ENCODE data around the gene ZNF57. TPM values are rescaled to one million over a fixed set of nuclear protein-coding genes. Genes with fewer than 3 reads are reported as not detected.

Gene ZNF57
- total RNA-seq, 1 donor from 2014 or later: not detected

DNA sequence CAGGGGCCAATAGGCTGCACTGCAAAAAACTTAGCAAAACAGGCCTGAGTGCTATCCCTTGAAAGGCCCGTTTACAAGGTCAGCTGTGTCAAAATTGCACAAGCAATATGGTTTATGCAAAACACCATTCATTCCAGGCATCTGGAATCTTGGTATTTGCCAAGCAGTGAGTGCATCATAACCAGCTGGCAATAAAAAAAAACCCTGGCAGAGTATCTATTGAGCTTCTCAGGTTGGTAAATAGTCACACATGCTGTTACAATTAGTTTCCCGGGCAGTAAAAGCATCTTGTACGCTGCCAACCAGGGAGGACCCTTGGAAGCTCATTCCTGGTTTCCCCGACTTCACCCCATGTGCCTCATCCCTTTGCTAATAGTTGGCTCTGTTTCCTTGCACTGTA lies 22.8 kb downstream of the ZNF57 start:
- H3K9me3 Mint-ChIP-seq (ENCODE audit: unreplicated experiment): peaks cover 14% of the 10 kb centered on the region
- H3K4me1 Mint-ChIP-seq (ENCODE audit: low read depth, unreplicated experiment): no peaks in the 10 kb centered on the region
- H3K27ac Mint-ChIP-seq (ENCODE audit: unreplicated experiment): no peak overlapping the region
- no peak overlapping the region for H3K4me3 Mint-ChIP-seq (ENCODE audit: unreplicated experiment)
- H3K27me3 Mint-ChIP-seq (ENCODE audit: low read depth, unreplicated experiment): peaks cover 9% of the 10 kb centered on the region
- peak; percentile 20 for DNase-seq (ENCODE audit: low read depth)
- Histone ChIP-seq H3K27ac (ENCODE audit: low read depth, low read length) (no peak overlapping the region), H3K9me3 (ENCODE audit: insufficient read depth, low read depth, low read length) (peaks cover 13% of the 10 kb centered on the region), H4K20me1 (ENCODE audit: insufficient read depth, low read length) (no peaks in the 10 kb centered on the region), H3K36me3 (ENCODE audit: insufficient read depth, low read length) (no peaks in the 10 kb centered on the region), H3K4me3 (ENCODE audit: insufficient read depth, low read depth, low read length) (no peak overlapping the region), H3K4me2 (ENCODE audit: low read length) (no peak overlapping the region), H3K27me3 (ENCODE audit: insufficient read depth, low read length) (no peaks in the 10 kb centered on the region), H3K9ac (ENCODE audit: low read length) (no peak overlapping the region), H3K4me1 (ENCODE audit: insufficient read depth, low read length) (no peaks in the 10 kb centered on the region), H2AFZ (ENCODE audit: low read depth, low read length) (no peak overlapping the region), H3K79me2 (ENCODE audit: insufficient read depth, low read length) (no peaks in the 10 kb centered on the region)
- TF ChIP-seq, protein P1, sequence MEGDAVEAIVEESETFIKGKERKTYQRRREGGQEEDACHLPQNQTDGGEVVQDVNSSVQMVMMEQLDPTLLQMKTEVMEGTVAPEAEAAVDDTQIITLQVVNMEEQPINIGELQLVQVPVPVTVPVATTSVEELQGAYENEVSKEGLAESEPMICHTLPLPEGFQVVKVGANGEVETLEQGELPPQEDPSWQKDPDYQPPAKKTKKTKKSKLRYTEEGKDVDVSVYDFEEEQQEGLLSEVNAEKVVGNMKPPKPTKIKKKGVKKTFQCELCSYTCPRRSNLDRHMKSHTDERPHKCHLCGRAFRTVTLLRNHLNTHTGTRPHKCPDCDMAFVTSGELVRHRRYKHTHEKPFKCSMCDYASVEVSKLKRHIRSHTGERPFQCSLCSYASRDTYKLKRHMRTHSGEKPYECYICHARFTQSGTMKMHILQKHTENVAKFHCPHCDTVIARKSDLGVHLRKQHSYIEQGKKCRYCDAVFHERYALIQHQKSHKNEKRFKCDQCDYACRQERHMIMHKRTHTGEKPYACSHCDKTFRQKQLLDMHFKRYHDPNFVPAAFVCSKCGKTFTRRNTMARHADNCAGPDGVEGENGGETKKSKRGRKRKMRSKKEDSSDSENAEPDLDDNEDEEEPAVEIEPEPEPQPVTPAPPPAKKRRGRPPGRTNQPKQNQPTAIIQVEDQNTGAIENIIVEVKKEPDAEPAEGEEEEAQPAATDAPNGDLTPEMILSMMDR (IDR thresholded peaks at IDR 0.05; ENCODE audit: insufficient read depth, low read depth, low read length): no peak
- no peak for TF ChIP-seq EZH2 (IDR thresholded peaks at IDR 0.05; ENCODE audit: insufficient read depth, low read length)
- H3K36me3 Mint-ChIP-seq (ENCODE audit: low read depth, unreplicated experiment): no peaks in the 10 kb centered on the region
- no peak for FAIRE-seq

DNA sequence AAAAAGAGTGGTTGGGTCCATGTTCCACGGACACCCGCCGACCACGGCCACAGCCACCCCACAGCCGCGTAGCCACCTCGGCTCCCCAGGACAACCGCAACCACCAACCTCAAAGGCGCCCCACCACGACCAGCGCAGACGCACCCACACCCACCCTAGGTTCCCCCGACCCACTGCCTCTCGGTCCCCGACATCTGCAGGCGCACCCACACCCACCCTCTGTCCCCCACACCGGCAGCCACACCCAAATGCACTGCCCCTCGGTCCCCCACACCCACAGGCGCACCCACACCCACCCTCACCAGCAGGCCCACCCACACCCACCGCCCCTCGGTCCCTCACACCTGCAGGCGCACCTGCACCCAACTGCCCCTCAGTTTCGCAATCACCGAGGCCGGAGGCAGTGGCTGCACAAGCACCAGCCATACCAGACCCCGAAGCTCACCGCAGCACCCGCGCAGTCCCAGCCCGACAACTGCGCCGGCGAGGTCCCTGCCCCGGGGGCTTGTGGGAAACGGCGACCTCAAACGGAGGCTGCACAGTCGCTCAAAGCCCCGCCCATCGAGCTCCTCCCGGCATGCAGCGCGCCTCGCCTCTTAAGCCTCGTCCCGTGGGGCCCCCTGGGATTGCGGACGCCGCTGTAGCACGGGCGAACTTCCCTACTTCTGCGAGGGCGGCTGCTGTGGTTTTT lies 25.8 kb downstream of the ZNF57 start:
- no peaks in the 10 kb centered on the region for H4K20me1 ChIP-seq (ENCODE audit: insufficient read depth, low read length)
- H3K9ac ChIP-seq (ENCODE audit: low read length): no peak overlapping the region
- no peaks in the 10 kb centered on the region for H3K79me2 ChIP-seq (ENCODE audit: insufficient read depth, low read length)
- H3K4me2 ChIP-seq (ENCODE audit: low read length): no peak overlapping the region
- H3K4me1 Mint-ChIP-seq (ENCODE audit: low read depth, unreplicated experiment): no peaks in the 10 kb centered on the region
- H3K27ac ChIP-seq (ENCODE audit: low read depth, low read length): no peak overlapping the region
- H3K4me3 Mint-ChIP-seq (ENCODE audit: unreplicated experiment): no peak overlapping the region
- H3K27me3 ChIP-seq (ENCODE audit: insufficient read depth, low read length): no peaks in the 10 kb centered on the region
- no peaks in the 10 kb centered on the region for H3K9me3 ChIP-seq (ENCODE audit: insufficient read depth, low read depth, low read length)
- H3K4me3 ChIP-seq (ENCODE audit: insufficient read depth, low read depth, low read length): no peak overlapping the region
- H3K36me3 ChIP-seq (ENCODE audit: insufficient read depth, low read length): no peaks in the 10 kb centered on the region
- DNase-seq (ENCODE audit: low read depth) (no peak), FAIRE-seq (no peak)
- no peak overlapping the region for H3K27ac Mint-ChIP-seq (ENCODE audit: unreplicated experiment)
- TF ChIP-seq, protein P1 (IDR thresholded peaks at IDR 0.05; ENCODE audit: insufficient read depth, low read depth, low read length): no peak
- TF ChIP-seq EZH2 (IDR thresholded peaks at IDR 0.05; ENCODE audit: insufficient read depth, low read length): no peak
- H3K4me1 ChIP-seq (ENCODE audit: insufficient read depth, low read length): no peaks in the 10 kb centered on the region
- peaks cover 25% of the 10 kb centered on the region for H3K9me3 Mint-ChIP-seq (ENCODE audit: unreplicated experiment)
- H3K36me3 Mint-ChIP-seq (ENCODE audit: low read depth, unreplicated experiment): peaks cover 6% of the 10 kb centered on the region
- H2AFZ ChIP-seq (ENCODE audit: low read depth, low read length): no peak overlapping the region
- H3K27me3 Mint-ChIP-seq (ENCODE audit: low read depth, unreplicated experiment): peaks cover 9% of the 10 kb centered on the region

DNA sequence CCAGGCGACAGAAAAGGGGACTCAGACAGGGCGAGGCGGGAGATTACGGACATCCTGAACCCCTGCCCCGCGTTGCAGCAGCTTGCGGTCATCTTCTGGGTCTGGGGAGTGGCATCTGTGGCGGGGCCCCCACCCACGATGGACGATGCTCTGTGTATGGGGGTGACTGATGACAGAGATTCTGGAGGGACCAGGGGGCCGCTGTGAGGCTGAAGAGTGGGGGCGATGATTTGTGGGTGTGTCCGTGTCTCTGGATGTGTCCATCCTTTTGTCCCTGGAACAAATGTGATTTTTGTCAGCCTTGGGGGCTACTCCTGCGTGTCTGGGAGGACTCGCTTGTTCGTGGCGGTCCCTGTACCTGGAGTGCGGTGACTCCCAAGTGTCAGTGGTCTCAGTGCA lies 26.3 kb downstream of the ZNF57 start:
- Mint-ChIP-seq H3K4me3 (ENCODE audit: unreplicated experiment) (no peak overlapping the region), H3K27ac (ENCODE audit: unreplicated experiment) (no peak overlapping the region), H3K4me1 (ENCODE audit: low read depth, unreplicated experiment) (no peaks in the 10 kb centered on the region), H3K9me3 (ENCODE audit: unreplicated experiment) (peaks cover 29% of the 10 kb centered on the region), H3K27me3 (ENCODE audit: low read depth, unreplicated experiment) (peaks cover 9% of the 10 kb centered on the region), H3K36me3 (ENCODE audit: low read depth, unreplicated experiment) (peaks cover 6% of the 10 kb centered on the region)
- Histone ChIP-seq H3K79me2 (ENCODE audit: insufficient read depth, low read length) (no peaks in the 10 kb centered on the region), H3K27ac (ENCODE audit: low read depth, low read length) (no peak overlapping the region), H3K36me3 (ENCODE audit: insufficient read depth, low read length) (no peaks in the 10 kb centered on the region), H4K20me1 (ENCODE audit: insufficient read depth, low read length) (no peaks in the 10 kb centered on the region), H3K27me3 (ENCODE audit: insufficient read depth, low read length) (no peaks in the 10 kb centered on the region), H2AFZ (ENCODE audit: low read depth, low read length) (no peak overlapping the region), H3K9me3 (ENCODE audit: insufficient read depth, low read depth, low read length) (no peaks in the 10 kb centered on the region), H3K9ac (ENCODE audit: low read length) (no peak overlapping the region), H3K4me2 (ENCODE audit: low read length) (no peak overlapping the region), H3K4me3 (ENCODE audit: insufficient read depth, low read depth, low read length) (no peak overlapping the region), H3K4me1 (ENCODE audit: insufficient read depth, low read length) (no peaks in the 10 kb centered on the region)
- DNase-seq (ENCODE audit: low read depth): no peak
- no peak for FAIRE-seq
- TF ChIP-seq, protein P1 (IDR thresholded peaks at IDR 0.05; ENCODE audit: insufficient read depth, low read depth, low read length): no peak
- no peak for TF ChIP-seq EZH2 (IDR thresholded peaks at IDR 0.05; ENCODE audit: insufficient read depth, low read length)

Data from astrocyte (in vitro differentiated cells and primary cell).